Testis (tissue), 2 donors: ENCODE measurements around the gene SYT11.

Experiments used
- POLR2A ChIP-seq: fragments of 450-650 bp; IDR thresholded peaks from one replicate; pipeline ENCODE4 v1.6.1; 2017; ENCODE audit warnings: antibody characterized with exemption, mild to moderate bottlenecking, moderate library complexity
- TF ChIP-seq, protein P1 (sequence below), 3 experiments: fragments of 450-650 bp in 2 of 3; fragments of 200-600 bp in 1 of 3; sonication (generic) in 1 of 3; IDR thresholded peaks; one replicate each; pipeline ENCODE4 v1.5.1; 2016 to 2019; ENCODE audit warnings: antibody characterized with exemption in 3 of 3, mild to moderate bottlenecking in 2 of 3, moderate library complexity in 1 of 3

DNA sequence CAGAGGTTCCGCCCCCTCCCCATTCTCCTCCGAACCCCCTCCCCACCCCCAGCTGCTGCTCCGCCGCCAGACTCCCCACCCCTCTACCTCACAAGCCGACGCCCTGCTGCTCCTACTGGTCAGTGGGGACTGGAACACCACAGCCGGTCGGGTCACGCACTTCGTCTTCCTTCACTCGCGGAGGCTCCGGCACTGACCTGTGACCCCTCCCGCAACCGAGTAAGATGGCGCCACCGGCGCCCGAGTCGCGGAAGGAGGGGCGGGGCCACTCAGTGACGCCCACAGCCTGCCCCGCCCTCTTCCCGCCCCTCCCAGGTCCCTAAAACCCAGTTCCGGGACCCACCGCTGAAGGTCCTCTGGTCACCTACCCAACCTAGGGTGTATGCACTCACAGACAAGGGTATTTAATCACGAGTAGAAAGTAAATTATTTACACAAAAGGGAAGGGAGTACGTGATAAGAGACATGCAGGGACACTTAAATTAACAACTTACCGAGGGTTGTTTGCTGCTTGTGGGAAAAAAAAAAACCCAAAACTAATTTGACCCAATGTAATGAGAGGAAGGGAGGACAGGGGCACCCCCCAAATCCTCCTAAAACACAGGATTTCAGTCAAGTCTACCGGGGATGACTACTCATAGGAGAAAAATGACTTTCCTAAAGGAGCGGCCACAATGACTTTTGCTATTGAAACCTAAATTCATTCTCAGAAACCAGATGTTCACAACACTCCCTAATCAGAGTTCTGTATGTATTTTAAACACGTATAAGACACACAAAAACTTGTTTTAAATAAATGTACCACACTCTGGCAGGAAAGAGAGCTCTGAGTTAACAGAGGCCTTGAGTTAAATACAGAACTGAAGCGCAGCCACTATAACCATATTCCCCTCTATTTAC, 52.0 kb downstream of the SYT11 start, which contains the start of gene RIT1:
- TF ChIP-seq, protein P1, sequence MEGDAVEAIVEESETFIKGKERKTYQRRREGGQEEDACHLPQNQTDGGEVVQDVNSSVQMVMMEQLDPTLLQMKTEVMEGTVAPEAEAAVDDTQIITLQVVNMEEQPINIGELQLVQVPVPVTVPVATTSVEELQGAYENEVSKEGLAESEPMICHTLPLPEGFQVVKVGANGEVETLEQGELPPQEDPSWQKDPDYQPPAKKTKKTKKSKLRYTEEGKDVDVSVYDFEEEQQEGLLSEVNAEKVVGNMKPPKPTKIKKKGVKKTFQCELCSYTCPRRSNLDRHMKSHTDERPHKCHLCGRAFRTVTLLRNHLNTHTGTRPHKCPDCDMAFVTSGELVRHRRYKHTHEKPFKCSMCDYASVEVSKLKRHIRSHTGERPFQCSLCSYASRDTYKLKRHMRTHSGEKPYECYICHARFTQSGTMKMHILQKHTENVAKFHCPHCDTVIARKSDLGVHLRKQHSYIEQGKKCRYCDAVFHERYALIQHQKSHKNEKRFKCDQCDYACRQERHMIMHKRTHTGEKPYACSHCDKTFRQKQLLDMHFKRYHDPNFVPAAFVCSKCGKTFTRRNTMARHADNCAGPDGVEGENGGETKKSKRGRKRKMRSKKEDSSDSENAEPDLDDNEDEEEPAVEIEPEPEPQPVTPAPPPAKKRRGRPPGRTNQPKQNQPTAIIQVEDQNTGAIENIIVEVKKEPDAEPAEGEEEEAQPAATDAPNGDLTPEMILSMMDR (IDR thresholded peaks at IDR 0.05), result peak in 1 of 3 experiments; percentile 31
- TF ChIP-seq POLR2A, result peak; percentile 18
